ENCODE measurements around the gene LRP2.
"Not testable (repeated sequence)": the region's sequence is repeated elsewhere in the genome, so short reads cannot be mapped to it uniquely, and the experiment has no call there.

The LRP2 gene

GRCh38 chr2:169275696-169276444 lies 86.5 kb downstream of the LRP2 start:
- no peaks in the 10 kb centered on the region; the same call in 1 of the 2 replicates for H3K27me3 ChIP-seq (replicated peaks; ENCODE audit: control insufficient read depth, insufficient read depth, low read length)
- TF ChIP-seq CTCF (IDR thresholded peaks at IDR 0.05; ENCODE audit: insufficient read depth, low read length, poor library complexity, severe bottlenecking), result peak; percentile 12
- DNase-seq (ENCODE audit: extremely low read depth, insufficient read length), result no peak

GRCh38 chr2:169272010-169272409 lies 90.3 kb downstream of the LRP2 start:
- DNase-seq (ENCODE audit: extremely low read depth, insufficient read length), result no peak
- Histone ChIP-seq H3K4me3 (replicated peaks; ENCODE audit: low read depth, low read length) (no peak overlapping the region), H3K36me3 (ENCODE audit: control insufficient read depth, insufficient read depth, low read length) (no peaks in the 10 kb centered on the region), H3K27me3 (replicated peaks; ENCODE audit: control insufficient read depth, insufficient read depth, low read length) (no peaks in the 10 kb centered on the region; the same call in 1 of the 2 replicates)
- TF ChIP-seq CTCF (IDR thresholded peaks at IDR 0.05; ENCODE audit: insufficient read depth, low read length, poor library complexity, severe bottlenecking), result no peak

More at GRCh38 chr2:169275696-169276444, 86.5 kb downstream of the LRP2 start:
- H3K36me3 ChIP-seq (ENCODE audit: control insufficient read depth, insufficient read depth, low read length), result no peaks in the 10 kb centered on the region
- no peak overlapping the region for H3K4me3 ChIP-seq (replicated peaks; ENCODE audit: low read depth, low read length)

- DNase-seq (ENCODE audit: extremely low read depth, insufficient read length); H3K36me3 ChIP-seq (ENCODE audit: control insufficient read depth, insufficient read depth, low read length); H3K4me3 ChIP-seq (replicated peaks; ENCODE audit: low read depth, low read length); H3K27me3 ChIP-seq (replicated peaks; ENCODE audit: control insufficient read depth, insufficient read depth, low read length): not testable (repeated sequence)
These were observed 91.8 kb downstream of the LRP2 start for GRCh38 chr2:169270574-169270973.

- DNase-seq (ENCODE audit: extremely low read depth, insufficient read length), result no peak
- no peak for TF ChIP-seq CTCF (IDR thresholded peaks at IDR 0.05; ENCODE audit: insufficient read depth, low read length, poor library complexity, severe bottlenecking)
- Histone ChIP-seq H3K4me3 (replicated peaks; ENCODE audit: low read depth, low read length) (no peak overlapping the region), H3K27me3 (replicated peaks; ENCODE audit: control insufficient read depth, insufficient read depth, low read length) (no peaks in the 10 kb centered on the region), H3K36me3 (ENCODE audit: control insufficient read depth, insufficient read depth, low read length) (no peaks in the 10 kb centered on the region)
These were observed 96.7 kb downstream of the LRP2 start for GRCh38 chr2:169265591-169265990.

GRCh38 chr2:169260846-169261642 lies 101.3 kb downstream of the LRP2 start:
- H3K4me3 ChIP-seq (replicated peaks; ENCODE audit: low read depth, low read length), result no peak overlapping the region
- H3K36me3 ChIP-seq (ENCODE audit: control insufficient read depth, insufficient read depth, low read length), result no peaks in the 10 kb centered on the region
- TF ChIP-seq CTCF (IDR thresholded peaks at IDR 0.05; ENCODE audit: insufficient read depth, low read length, poor library complexity, severe bottlenecking), result no peak
- DNase-seq (ENCODE audit: extremely low read depth, insufficient read length), result no peak
- H3K27me3 ChIP-seq (replicated peaks; ENCODE audit: control insufficient read depth, insufficient read depth, low read length), result no peaks in the 10 kb centered on the region

GRCh38 chr2:169260246-169260645 lies 102.1 kb downstream of the LRP2 start:
- Histone ChIP-seq H3K4me3 (replicated peaks; ENCODE audit: low read depth, low read length) (no peak overlapping the region), H3K36me3 (ENCODE audit: control insufficient read depth, insufficient read depth, low read length) (no peaks in the 10 kb centered on the region), H3K27me3 (replicated peaks; ENCODE audit: control insufficient read depth, insufficient read depth, low read length) (no peaks in the 10 kb centered on the region)
- TF ChIP-seq CTCF (IDR thresholded peaks at IDR 0.05; ENCODE audit: insufficient read depth, low read length, poor library complexity, severe bottlenecking), result no peak
- DNase-seq (ENCODE audit: extremely low read depth, insufficient read length), result no peak

Data from GM06990 (cell line).